Endothelial cell of umbilical vein (primary cell): ENCODE measurements around the gene IFIT3.

Experiments used
- EZH2 ChIP-seq: IDR thresholded peaks from 2 replicates; pipeline ENCODE4 v1.6.1; 2012; ENCODE audit warnings: borderline replicate concordance, low read depth, mild to moderate bottlenecking, moderate library complexity, low read length, inconsistent platforms; ENCODE audit not compliant: severe bottlenecking
- FOS ChIP-seq: IDR thresholded peaks from 2 replicates; pipeline ENCODE4 v1.6.1; 2011; ENCODE audit warnings: mild to moderate bottlenecking, low read length, moderate library complexity, borderline replicate concordance; ENCODE audit not compliant: insufficient read depth
- JUN ChIP-seq: IDR thresholded peaks from 2 replicates; pipeline ENCODE4 v1.6.1; 2011; ENCODE audit warnings: borderline replicate concordance, low read depth; ENCODE audit not compliant: insufficient read length, insufficient read depth
- MAX ChIP-seq: IDR thresholded peaks from 2 replicates; pipeline ENCODE4 v1.6.1; 2011; ENCODE audit not compliant: insufficient read depth, insufficient read length
- POLR2A ChIP-seq: IDR thresholded peaks from 2 replicates; pipeline ENCODE4 v1.6.1; 2012; ENCODE audit warnings: low read depth, mild to moderate bottlenecking, control low read depth, low read length
- POLR2AphosphoS5 ChIP-seq: IDR thresholded peaks from 2 replicates; pipeline ENCODE4 v1.6.1; 2012; ENCODE audit warnings: low read depth, mild to moderate bottlenecking, control low read depth, low read length, moderate library complexity; ENCODE audit not compliant: insufficient read depth
- TF ChIP-seq, protein P1 (sequence below), 2 donors: IDR thresholded peaks; 1 replicate in 1 of 2; 2 replicates in 1 of 2; pipeline ENCODE4 v1.5.1; 2011; ENCODE audit warnings: low read length in 2 of 2, mild to moderate bottlenecking in 2 of 2, moderate library complexity in 2 of 2, control low read depth in 1 of 2, inconsistent platforms in 1 of 2, low read depth in 1 of 2; ENCODE audit not compliant: insufficient read depth in 1 of 2; ENCODE audit errors: extremely low read depth in 1 of 2

DNA sequence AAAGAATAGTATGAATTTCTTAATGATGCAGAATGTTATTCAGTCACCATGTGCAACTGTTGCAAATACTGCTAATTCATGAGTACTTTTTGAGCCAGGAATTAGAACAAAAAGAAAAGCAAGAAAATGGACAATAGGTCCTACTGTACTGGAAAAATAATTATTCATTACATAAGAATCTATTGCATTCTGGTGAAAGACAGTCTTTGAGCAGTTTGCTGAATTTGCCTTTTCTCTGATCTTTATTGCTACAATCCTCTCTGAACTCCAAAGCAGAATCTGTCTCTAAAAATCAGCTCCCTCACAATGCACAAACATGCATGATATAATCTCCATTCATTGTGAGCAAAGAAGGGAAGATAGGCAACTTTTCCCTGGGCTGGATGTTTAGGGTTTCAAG is 13.1 kb upstream of the IFIT3 start:
- TF ChIP-seq, protein P1, sequence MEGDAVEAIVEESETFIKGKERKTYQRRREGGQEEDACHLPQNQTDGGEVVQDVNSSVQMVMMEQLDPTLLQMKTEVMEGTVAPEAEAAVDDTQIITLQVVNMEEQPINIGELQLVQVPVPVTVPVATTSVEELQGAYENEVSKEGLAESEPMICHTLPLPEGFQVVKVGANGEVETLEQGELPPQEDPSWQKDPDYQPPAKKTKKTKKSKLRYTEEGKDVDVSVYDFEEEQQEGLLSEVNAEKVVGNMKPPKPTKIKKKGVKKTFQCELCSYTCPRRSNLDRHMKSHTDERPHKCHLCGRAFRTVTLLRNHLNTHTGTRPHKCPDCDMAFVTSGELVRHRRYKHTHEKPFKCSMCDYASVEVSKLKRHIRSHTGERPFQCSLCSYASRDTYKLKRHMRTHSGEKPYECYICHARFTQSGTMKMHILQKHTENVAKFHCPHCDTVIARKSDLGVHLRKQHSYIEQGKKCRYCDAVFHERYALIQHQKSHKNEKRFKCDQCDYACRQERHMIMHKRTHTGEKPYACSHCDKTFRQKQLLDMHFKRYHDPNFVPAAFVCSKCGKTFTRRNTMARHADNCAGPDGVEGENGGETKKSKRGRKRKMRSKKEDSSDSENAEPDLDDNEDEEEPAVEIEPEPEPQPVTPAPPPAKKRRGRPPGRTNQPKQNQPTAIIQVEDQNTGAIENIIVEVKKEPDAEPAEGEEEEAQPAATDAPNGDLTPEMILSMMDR (IDR thresholded peaks at IDR 0.05; ENCODE audit: extremely low read depth in 1 of 2, insufficient read depth in 1 of 2, low read depth in 1 of 2, low read length in 2 of 2): no peak
- TF ChIP-seq MAX: no peak
- no peak for TF ChIP-seq POLR2A
- TF ChIP-seq EZH2: no peak
- TF ChIP-seq JUN: no peak
- no peak for TF ChIP-seq POLR2AphosphoS5
- no peak for TF ChIP-seq FOS
